ENCODE data around the gene DHX58.

The DHX58 gene

GRCh38 chr17:42096360-42097111 is 16.0 kb downstream of the DHX58 start:
- peaks cover 7% of the 10 kb centered on the region for H3K4me1 Mint-ChIP-seq
- no peak for DNase-seq

GRCh38 chr17:42094375-42095069 is 18.0 kb downstream of the DHX58 start:
- H3K27me3 Mint-ChIP-seq, result peaks cover 88% of the 10 kb centered on the region
- no peaks in the 10 kb centered on the region for H3K9me3 Mint-ChIP-seq
- peaks cover 7% of the 10 kb centered on the region for H3K4me1 Mint-ChIP-seq
- H3K27ac Mint-ChIP-seq, result no peak overlapping the region
- no peak overlapping the region for H3K4me3 Mint-ChIP-seq
- CTCF ChIA-PET, result interaction anchor here (1.0 kb wide), 1 partner anchor 17 kb away, joined by 3 read pairs; no protein-coding TSS in a partner anchor
- H3K36me3 Mint-ChIP-seq, result no peaks in the 10 kb centered on the region
- DNase-seq, result no peak

More at GRCh38 chr17:42096360-42097111, 16.0 kb downstream of the DHX58 start:
- Mint-ChIP-seq H3K9me3 (no peaks in the 10 kb centered on the region), H3K27me3 (peaks cover 74% of the 10 kb centered on the region), H3K36me3 (no peaks in the 10 kb centered on the region), H3K27ac (no peak overlapping the region), H3K4me3 (no peak overlapping the region)
- CTCF ChIA-PET, result interaction anchor here (0.6 to 3.0 kb wide), 6 partner anchors 20 to 379 kb away, joined by 3 to 9 read pairs (median 4); no protein-coding TSS in a partner anchor

- no peak overlapping the region for H3K27ac Mint-ChIP-seq
Measured at GRCh38 chr17:42092939-42093338, 19.6 kb downstream of the DHX58 start.

DNA sequence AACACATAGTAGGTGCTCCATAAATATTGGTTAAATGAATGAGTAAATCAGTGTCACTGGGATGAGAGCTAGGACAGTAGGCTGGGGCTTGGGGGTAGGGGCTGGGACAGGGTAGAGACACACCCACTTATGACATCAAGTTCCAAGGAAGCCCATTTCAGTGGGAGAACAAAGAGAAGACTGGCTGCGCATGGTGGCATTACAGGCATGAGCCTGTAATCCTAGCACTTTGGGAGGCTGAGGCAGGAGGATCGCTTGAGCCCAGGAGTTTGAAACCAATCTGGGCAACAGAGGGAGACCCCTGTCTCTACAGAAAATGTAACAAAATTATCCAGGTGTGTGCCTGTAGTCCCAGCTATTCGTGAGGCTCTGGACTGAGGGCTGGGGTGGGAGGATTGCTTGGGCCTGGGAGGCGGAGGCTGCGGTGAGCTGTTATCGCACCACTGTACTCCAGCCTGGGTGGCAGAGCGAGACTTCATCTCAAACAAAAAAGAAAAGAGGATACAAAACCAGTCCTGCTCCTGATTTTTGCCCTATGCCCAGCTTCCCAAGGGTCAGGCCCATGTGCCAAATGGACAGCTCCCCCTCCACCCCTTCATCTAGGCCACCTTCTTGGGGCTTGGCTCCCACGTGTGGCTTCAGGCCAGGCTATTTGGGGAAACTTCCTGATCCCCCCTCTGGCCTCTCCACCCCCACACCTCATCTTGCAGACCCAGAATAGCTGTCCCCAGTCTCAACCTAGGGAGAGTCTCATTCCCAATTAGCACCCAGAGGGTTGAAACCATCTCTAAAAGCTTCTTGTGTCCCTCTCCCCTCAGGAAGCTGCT is 21.3 kb downstream of the DHX58 start:
- CTCF ChIA-PET, result interaction anchor here (0.9 to 1.8 kb wide), 5 partner anchors 10 to 65 kb away, joined by 3 to 9 read pairs (median 5); no protein-coding TSS in a partner anchor
- H3K4me3 Mint-ChIP-seq, result no peak overlapping the region
- no peaks in the 10 kb centered on the region for H3K4me1 Mint-ChIP-seq
- no peaks in the 10 kb centered on the region for H3K9me3 Mint-ChIP-seq
- DNase-seq, result no peak
- no peaks in the 10 kb centered on the region for H3K36me3 Mint-ChIP-seq
- peaks cover 60% of the 10 kb centered on the region for H3K27me3 Mint-ChIP-seq
- H3K27ac Mint-ChIP-seq, result no peak overlapping the region

More at GRCh38 chr17:42092939-42093338, 19.6 kb downstream of the DHX58 start:
- Mint-ChIP-seq H3K36me3 (no peaks in the 10 kb centered on the region), H3K4me3 (no peak overlapping the region), H3K9me3 (no peaks in the 10 kb centered on the region), H3K27me3 (peaks cover 78% of the 10 kb centered on the region), H3K4me1 (peaks cover 5% of the 10 kb centered on the region)
- CTCF ChIA-PET, result interaction anchor here (1.2 kb wide), 1 partner anchor 25 kb away, joined by 4 read pairs; no protein-coding TSS in a partner anchor
- DNase-seq, result no peak

- H3K9me3 Mint-ChIP-seq, result no peaks in the 10 kb centered on the region
- no peak overlapping the region for H3K4me3 Mint-ChIP-seq
- H3K27me3 Mint-ChIP-seq, result peaks cover 37% of the 10 kb centered on the region
- no peaks in the 10 kb centered on the region for H3K4me1 Mint-ChIP-seq
- H3K27ac Mint-ChIP-seq, result no peak overlapping the region
- no peak for DNase-seq
- H3K36me3 Mint-ChIP-seq, result no peaks in the 10 kb centered on the region
- CTCF ChIA-PET, result no interaction called here
Measured at GRCh38 chr17:42088736-42089135, 23.8 kb downstream of the DHX58 start.

- CTCF ChIA-PET, result interaction anchor here (0.7 to 1.2 kb wide), 2 partner anchors 20 to 125 kb away, joined by 3 read pairs; no protein-coding TSS in a partner anchor
- Mint-ChIP-seq H3K36me3 (no peaks in the 10 kb centered on the region), H3K4me3 (no peak overlapping the region), H3K27ac (no peak overlapping the region), H3K9me3 (no peaks in the 10 kb centered on the region), H3K4me1 (no peaks in the 10 kb centered on the region), H3K27me3 (peaks cover 34% of the 10 kb centered on the region)
- no peak for DNase-seq
Measured at GRCh38 chr17:42087736-42088705, 24.5 kb downstream of the DHX58 start.

DNA sequence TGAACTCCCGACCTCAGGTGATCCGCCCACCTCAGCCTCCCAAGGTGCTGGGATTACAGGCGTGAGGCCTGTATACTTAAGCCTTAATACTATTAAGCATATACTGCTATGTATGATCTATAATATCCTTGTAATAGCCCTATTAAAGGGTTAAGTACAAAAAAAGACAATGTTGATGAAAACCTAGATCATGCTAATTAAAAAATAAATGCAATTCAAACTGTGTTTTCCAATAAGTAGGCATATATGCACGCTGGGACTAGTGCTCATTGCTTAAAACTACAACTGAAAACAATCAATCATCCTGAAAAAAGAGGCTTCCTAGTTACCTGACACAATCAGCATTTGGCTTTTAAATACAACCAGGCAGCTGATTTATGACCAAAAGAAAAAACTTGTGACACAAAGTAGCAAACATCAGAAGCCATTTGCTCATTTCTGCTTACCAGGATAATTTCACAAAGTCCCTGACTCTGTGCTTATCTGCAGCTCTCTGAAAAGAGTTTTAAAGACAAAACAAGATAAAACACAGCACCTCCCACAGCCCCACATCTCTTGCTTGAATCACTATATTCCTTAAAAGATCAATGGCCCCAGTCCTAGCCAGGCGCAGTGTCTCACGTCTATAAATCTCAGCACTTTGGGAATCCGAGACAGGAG is 25.3 kb downstream of the DHX58 start:
- CTCF ChIA-PET, result interaction anchor here (0.7 to 1.2 kb wide), 2 partner anchors 19 to 124 kb away, joined by 3 read pairs; no protein-coding TSS in a partner anchor
- DNase-seq, result no peak
- Mint-ChIP-seq H3K27ac (no peak overlapping the region), H3K27me3 (peaks cover 30% of the 10 kb centered on the region), H3K4me1 (no peaks in the 10 kb centered on the region), H3K4me3 (no peak overlapping the region), H3K36me3 (no peaks in the 10 kb centered on the region), H3K9me3 (no peaks in the 10 kb centered on the region)

GRCh38 chr17:42081516-42082129 is 30.9 kb downstream of the DHX58 start:
- no peak for DNase-seq
- peaks cover 39% of the 10 kb centered on the region for H3K27me3 Mint-ChIP-seq
- H3K9me3 Mint-ChIP-seq, result no peaks in the 10 kb centered on the region
- no peaks in the 10 kb centered on the region for H3K4me1 Mint-ChIP-seq
- no peak overlapping the region for H3K27ac Mint-ChIP-seq
- CTCF ChIA-PET, result no interaction called here
- H3K36me3 Mint-ChIP-seq, result no peaks in the 10 kb centered on the region
- H3K4me3 Mint-ChIP-seq, result no peak overlapping the region

- no peaks in the 10 kb centered on the region for H3K9me3 Mint-ChIP-seq
- CTCF ChIA-PET, result interaction anchor here (1.1 to 1.2 kb wide), 2 partner anchors 12 to 14 kb away, joined by 3 to 6 read pairs; no protein-coding TSS in a partner anchor
- no peaks in the 10 kb centered on the region for H3K36me3 Mint-ChIP-seq
- peaks cover 50% of the 10 kb centered on the region for H3K27me3 Mint-ChIP-seq
- no peak for DNase-seq
- no peaks in the 10 kb centered on the region for H3K4me1 Mint-ChIP-seq
- H3K27ac Mint-ChIP-seq, result no peak overlapping the region
- H3K4me3 Mint-ChIP-seq, result no peak overlapping the region
Measured at GRCh38 chr17:42079541-42079940, 33.0 kb downstream of the DHX58 start.

DNA sequence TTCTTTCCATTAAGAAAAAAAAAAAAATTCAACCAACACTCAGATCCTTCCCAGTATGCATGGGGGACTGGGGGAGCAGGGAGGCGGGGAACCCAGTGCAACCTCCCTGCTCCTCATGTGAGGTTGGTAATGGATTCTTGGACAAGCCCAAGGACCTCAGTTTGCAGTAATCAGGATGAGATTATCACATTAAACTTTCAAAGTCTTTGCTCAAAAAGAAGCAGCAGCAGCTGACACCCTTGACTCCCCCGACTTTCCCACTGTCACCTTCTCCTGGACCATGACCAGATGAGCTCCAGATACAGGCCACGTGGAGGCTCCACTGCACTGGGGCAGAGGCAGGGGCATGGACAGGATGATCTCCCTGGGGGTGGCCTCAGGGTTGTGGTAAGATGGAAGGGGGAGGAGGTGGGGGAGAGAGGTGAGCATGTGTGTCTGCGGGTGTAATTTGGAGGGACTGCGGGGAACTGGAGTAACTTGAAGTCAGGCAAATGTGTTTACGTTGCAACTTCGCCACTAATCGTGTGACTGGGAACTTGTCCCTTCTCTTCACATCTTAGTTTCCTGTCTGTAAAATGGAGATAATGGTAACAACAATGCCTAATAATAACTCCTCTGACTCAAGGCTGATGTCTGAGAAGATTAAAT is 34.0 kb downstream of the DHX58 start:
- no peaks in the 10 kb centered on the region for H3K4me1 Mint-ChIP-seq
- DNase-seq, result no peak
- CTCF ChIA-PET, result no interaction called here
- H3K36me3 Mint-ChIP-seq, result no peaks in the 10 kb centered on the region
- H3K27me3 Mint-ChIP-seq, result peaks cover 58% of the 10 kb centered on the region
- H3K9me3 Mint-ChIP-seq, result no peaks in the 10 kb centered on the region
- H3K4me3 Mint-ChIP-seq, result no peak overlapping the region
- H3K27ac Mint-ChIP-seq, result no peak overlapping the region

- CTCF ChIA-PET, result interaction anchor here (1.4 kb wide), 1 partner anchor 10 kb away, joined by 7 read pairs; no protein-coding TSS in a partner anchor
- Mint-ChIP-seq H3K27me3 (peaks cover 66% of the 10 kb centered on the region), H3K4me3 (no peak overlapping the region), H3K4me1 (peaks cover 2% of the 10 kb centered on the region), H3K27ac (no peak overlapping the region), H3K9me3 (no peaks in the 10 kb centered on the region), H3K36me3 (no peaks in the 10 kb centered on the region)
- no peak for DNase-seq
Measured at GRCh38 chr17:42077755-42078154, 34.8 kb downstream of the DHX58 start.

All from activated naive CD4-positive, alpha-beta T cell treated with anti-CD3 and anti-CD28 coated beads, Interleukin-2, amount 10 ng/mL, durations not matched to agents 7 days and 5 days (primary cell).